ENCODE results near the gene ABCG2.
"Not testable (repeated sequence)": the region's sequence is repeated elsewhere in the genome, so short reads cannot be mapped to it uniquely, and the experiment has no call there.

The ABCG2 gene

DNA sequence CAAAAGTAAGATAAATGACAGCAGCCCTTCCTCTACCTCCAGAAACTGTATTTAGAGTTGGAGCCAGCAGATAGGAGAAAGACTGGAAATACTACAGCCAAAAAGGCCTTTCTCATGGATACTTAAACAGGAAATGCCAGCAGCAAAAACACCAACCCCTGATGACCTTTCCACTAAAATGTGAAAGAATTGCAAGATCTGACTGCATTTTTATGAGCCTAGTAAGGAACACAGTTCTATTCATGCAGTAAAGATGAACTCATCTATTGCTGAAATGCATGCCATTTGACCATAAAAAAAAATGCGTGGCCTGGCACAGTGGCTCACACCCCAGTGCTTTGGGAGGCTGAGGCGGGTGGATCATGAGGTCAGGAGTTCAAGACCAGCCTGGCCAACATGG lies 19.9 kb downstream of the ABCG2 start:
- H3K9me3 ChIP-seq (ENCODE audit: insufficient read depth, low read depth, low read length), result no peaks in the 10 kb centered on the region
- no peak overlapping the region for H3K9ac ChIP-seq (ENCODE audit: low read depth, low read length)
- 96% methylated on average over 2 of the region's 2 CpGs for WGBS
- H3K4me1 ChIP-seq (ENCODE audit: insufficient read depth, low read length), result peaks cover 7% of the 10 kb centered on the region
- H3K27ac ChIP-seq (ENCODE audit: low read depth, low read length), result no peak overlapping the region
- no peaks in the 10 kb centered on the region for H3K27me3 ChIP-seq (ENCODE audit: insufficient read depth, low read length)
- no peaks in the 10 kb centered on the region for H3K36me3 ChIP-seq (ENCODE audit: insufficient read depth, low read length)
- no peak overlapping the region for H3K4me3 ChIP-seq (ENCODE audit: low read length)

DNA sequence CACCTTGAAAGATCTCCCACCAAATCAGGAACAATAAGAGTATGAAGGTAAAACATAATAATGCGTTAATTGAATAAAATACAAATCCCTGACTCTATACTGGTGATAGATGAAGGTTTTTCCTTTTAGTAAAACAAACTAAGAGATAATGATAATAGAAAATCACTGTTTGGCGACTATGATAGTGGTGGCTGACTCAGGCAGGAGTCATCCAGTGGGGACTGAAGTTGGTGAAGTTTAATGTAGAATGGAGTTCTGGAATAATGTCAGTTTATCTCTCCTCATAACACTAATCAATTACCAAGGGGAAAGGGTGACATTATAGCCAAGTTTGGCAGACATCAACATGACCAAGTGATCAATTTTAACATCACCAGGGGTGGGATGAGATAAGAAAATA lies 21.3 kb downstream of the ABCG2 start:
- no peaks in the 10 kb centered on the region for H3K9me3 ChIP-seq (ENCODE audit: insufficient read depth, low read depth, low read length)
- H3K9ac ChIP-seq (ENCODE audit: low read depth, low read length), result no peak overlapping the region
- no peaks in the 10 kb centered on the region for H3K4me1 ChIP-seq (ENCODE audit: insufficient read depth, low read length)
- no peaks in the 10 kb centered on the region for H3K27me3 ChIP-seq (ENCODE audit: insufficient read depth, low read length)
- 89% methylated on average over 1 of the region's 2 CpGs for WGBS
- H3K4me3 ChIP-seq (ENCODE audit: low read length), result no peak overlapping the region
- no peak overlapping the region for H3K27ac ChIP-seq (ENCODE audit: low read depth, low read length)
- no peaks in the 10 kb centered on the region for H3K36me3 ChIP-seq (ENCODE audit: insufficient read depth, low read length)

DNA sequence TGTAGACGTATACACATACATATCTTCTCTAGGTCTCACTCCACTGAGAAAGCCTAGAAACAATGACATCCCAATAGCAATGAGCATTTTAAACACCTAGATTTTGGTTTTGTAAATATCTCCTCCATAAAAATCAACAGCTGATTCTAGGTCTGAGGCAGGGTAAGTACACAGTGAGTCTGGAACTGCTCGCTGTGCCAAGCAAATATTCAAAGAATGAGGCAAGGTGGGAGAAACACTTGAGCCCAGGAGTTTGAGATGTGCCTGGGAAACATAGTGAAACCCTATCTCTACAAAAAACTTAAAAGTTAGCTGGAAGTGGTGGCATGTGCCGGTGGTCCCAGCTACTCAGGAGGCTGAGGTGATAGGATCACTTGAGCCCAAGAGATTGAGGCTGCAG lies 22.2 kb downstream of the ABCG2 start:
- no peaks in the 10 kb centered on the region for H3K4me1 ChIP-seq (ENCODE audit: insufficient read depth, low read length)
- no peak overlapping the region for H3K4me3 ChIP-seq (ENCODE audit: low read length)
- no peaks in the 10 kb centered on the region for H3K27me3 ChIP-seq (ENCODE audit: insufficient read depth, low read length)
- H3K9me3 ChIP-seq (ENCODE audit: insufficient read depth, low read depth, low read length), result no peaks in the 10 kb centered on the region
- no peaks in the 10 kb centered on the region for H3K36me3 ChIP-seq (ENCODE audit: insufficient read depth, low read length)
- H3K9ac ChIP-seq (ENCODE audit: low read depth, low read length), result no peak overlapping the region
- no peak overlapping the region for H3K27ac ChIP-seq (ENCODE audit: low read depth, low read length)
- 93% methylated on average over 2 of the region's 3 CpGs for WGBS

- Histone ChIP-seq H3K36me3 (ENCODE audit: insufficient read depth, low read length) (no peaks in the 10 kb centered on the region), H3K27me3 (ENCODE audit: insufficient read depth, low read length) (no peaks in the 10 kb centered on the region), H3K4me3 (ENCODE audit: low read length) (no peak overlapping the region), H3K27ac (ENCODE audit: low read depth, low read length) (no peak overlapping the region), H3K9me3 (ENCODE audit: insufficient read depth, low read depth, low read length) (no peaks in the 10 kb centered on the region), H3K4me1 (ENCODE audit: insufficient read depth, low read length) (no peaks in the 10 kb centered on the region), H3K9ac (ENCODE audit: low read depth, low read length) (no peak overlapping the region)
- WGBS, result 92% methylated on average over 3 of the region's 3 CpGs
Observed at GRCh38 chr4:88135356-88135663, 23.1 kb downstream of the ABCG2 start.

DNA sequence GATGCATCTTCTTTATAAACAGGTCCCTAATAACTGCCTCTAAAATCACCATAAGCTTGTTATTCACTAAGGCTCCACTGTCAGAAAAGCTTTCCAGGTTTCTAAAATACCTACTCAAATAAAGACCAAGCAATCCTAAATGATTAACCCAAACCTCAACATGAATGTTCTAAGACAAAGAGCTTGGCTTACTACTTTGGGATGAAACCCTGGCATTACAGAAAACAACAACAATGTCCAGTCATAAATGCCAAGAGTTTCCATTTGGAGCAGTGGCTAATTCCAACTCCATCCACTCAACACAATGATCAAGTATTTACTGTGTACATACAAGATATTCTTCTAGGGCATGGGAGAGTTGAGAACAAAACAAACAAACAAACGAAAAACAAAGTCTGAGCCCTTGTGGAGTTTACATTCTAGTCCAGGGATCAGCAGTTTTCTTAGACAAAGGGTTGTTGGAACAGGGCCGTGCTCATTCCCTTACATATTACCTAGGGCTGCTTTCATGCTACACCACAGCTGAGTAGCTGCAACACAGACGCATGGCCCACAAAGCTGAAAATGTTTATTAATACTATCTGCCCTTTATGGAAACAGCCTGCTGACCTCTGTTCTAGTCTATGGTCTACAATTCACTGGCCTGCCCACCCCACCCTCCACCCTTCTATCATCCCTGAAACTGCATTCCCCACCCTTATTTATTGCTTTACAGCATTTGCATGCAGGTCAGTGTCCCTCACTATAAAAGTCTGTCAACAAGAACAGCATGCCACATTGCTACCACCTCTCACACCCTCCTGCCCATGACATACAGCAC lies 23.7 kb downstream of the ABCG2 start:
- no peaks in the 10 kb centered on the region; the same call in 1 of the 2 replicates for H3K9me3 ChIP-seq (ENCODE audit: insufficient read depth, low read depth, low read length)
- no peaks in the 10 kb centered on the region for H3K27me3 ChIP-seq (ENCODE audit: insufficient read depth, low read length)
- H3K4me1 ChIP-seq (ENCODE audit: insufficient read depth, low read length), result no peaks in the 10 kb centered on the region
- H3K4me3 ChIP-seq (ENCODE audit: low read length), result no peak overlapping the region
- H3K9ac ChIP-seq (ENCODE audit: low read depth, low read length), result no peak overlapping the region
- H3K27ac ChIP-seq (ENCODE audit: low read depth, low read length), result no peak overlapping the region
- H3K36me3 ChIP-seq (ENCODE audit: insufficient read depth, low read length), result no peaks in the 10 kb centered on the region
- 91% methylated on average over 3 of the region's 3 CpGs for WGBS

DNA sequence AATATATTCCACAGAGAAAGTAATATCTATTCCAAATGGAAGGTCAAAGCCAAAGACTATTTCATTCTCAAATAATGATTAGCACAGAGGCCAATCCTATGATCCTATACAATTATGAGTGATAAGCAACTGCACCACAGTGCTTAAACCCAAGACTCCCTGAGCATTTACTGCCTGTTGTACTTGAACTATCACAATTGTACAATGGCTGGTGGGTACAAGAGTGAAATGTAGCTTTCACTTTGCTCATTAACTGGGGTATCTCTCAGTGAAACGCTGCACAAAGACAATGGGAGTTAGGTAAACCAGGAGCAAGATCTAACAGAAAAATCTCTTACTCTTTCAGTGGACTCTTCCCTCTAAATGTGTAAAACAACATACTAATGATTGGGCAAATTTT lies 24.3 kb downstream of the ABCG2 start:
- WGBS, result 100% methylated on average over 1 of the region's 1 CpG

DNA sequence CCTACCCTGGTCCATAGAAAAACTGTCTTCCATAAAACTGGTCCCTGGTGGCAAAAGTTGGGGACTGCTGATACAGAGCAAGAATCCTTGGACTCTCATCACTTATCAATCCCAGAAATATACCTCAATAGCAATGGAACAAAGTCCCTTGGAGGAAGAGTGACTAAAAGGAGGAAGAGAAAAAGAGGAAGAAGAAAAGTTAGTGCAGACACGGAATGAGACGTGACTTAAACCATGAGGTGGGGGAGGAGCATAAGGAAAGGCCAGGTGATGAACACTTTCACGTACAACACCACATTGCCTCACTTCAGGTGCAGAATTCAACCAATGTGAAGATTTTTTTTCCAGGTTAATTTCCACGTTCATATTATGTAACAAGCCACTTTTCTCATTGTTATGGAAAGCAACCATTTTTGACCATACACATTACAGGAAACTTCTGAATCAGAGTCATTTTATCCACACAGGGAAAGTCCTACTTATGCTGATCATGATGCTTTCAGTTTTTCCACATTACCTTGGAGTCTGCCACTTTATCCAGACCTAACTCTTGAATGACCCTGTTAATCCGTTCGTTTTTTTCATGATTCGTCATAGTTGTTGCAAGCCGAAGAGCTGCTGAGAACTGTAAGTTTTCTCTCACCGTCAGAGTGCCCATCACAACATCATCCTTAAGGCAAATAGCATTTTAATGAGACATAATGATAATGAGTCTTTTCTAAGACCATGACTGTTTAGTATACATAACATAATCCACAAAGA lies 27.7 kb downstream of the ABCG2 start:
- Histone ChIP-seq H3K9ac (ENCODE audit: low read depth, low read length) (no peak overlapping the region), H3K36me3 (ENCODE audit: insufficient read depth, low read length) (no peaks in the 10 kb centered on the region), H3K27me3 (ENCODE audit: insufficient read depth, low read length) (no peaks in the 10 kb centered on the region), H3K9me3 (ENCODE audit: insufficient read depth, low read depth, low read length) (no peaks in the 10 kb centered on the region; the same call in 1 of the 2 replicates), H3K27ac (ENCODE audit: low read depth, low read length) (no peak overlapping the region), H3K4me3 (ENCODE audit: low read length) (no peak overlapping the region), H3K4me1 (ENCODE audit: insufficient read depth, low read length) (no peaks in the 10 kb centered on the region)
- WGBS, result 92% methylated on average over 9 of the region's 9 CpGs

More for the DNA sequence above, 24.3 kb downstream of the ABCG2 start:
- H3K36me3 ChIP-seq (ENCODE audit: insufficient read depth, low read length), result no peaks in the 10 kb centered on the region
- H3K9ac ChIP-seq (ENCODE audit: low read depth, low read length), result no peak overlapping the region
- H3K27ac ChIP-seq (ENCODE audit: low read depth, low read length), result no peak overlapping the region
- no peak overlapping the region for H3K4me3 ChIP-seq (ENCODE audit: low read length)
- no peaks in the 10 kb centered on the region; the same call in 1 of the 2 replicates for H3K9me3 ChIP-seq (ENCODE audit: insufficient read depth, low read depth, low read length)
- no peaks in the 10 kb centered on the region for H3K27me3 ChIP-seq (ENCODE audit: insufficient read depth, low read length)
- H3K4me1 ChIP-seq (ENCODE audit: insufficient read depth, low read length), result no peaks in the 10 kb centered on the region

DNA sequence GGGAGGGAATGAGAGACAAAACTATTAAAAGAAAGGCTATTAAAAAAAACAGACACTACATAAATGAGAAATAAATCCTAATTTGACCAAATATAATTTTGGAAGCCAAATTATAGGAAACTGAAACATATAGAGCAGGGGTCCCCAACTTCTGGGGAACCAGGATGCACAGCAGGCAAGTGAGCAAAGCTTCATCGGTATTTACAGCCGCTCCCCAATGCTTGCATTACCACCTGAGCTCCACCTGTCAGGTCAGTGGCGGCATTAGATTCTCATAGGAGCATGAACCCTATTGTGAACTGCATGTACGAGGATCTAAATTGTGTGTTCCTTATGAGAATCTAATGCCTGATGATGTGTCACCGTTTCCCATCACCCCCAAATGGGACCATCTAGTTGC lies 28.4 kb downstream of the ABCG2 start:
- no peaks in the 10 kb centered on the region for H3K4me1 ChIP-seq (ENCODE audit: insufficient read depth, low read length)
- no peak overlapping the region for H3K9ac ChIP-seq (ENCODE audit: low read depth, low read length)
- no peak overlapping the region for H3K4me3 ChIP-seq (ENCODE audit: low read length)
- H3K9me3 ChIP-seq (ENCODE audit: insufficient read depth, low read depth, low read length), result no peaks in the 10 kb centered on the region; the same call in 1 of the 2 replicates
- H3K27ac ChIP-seq (ENCODE audit: low read depth, low read length), result no peak overlapping the region
- WGBS, result 92% methylated on average over 5 of the region's 5 CpGs
- H3K36me3 ChIP-seq (ENCODE audit: insufficient read depth, low read length), result no peaks in the 10 kb centered on the region
- H3K27me3 ChIP-seq (ENCODE audit: insufficient read depth, low read length), result no peaks in the 10 kb centered on the region

- not testable (repeated sequence) for H3K4me3 ChIP-seq (ENCODE audit: low read length); H3K4me1 ChIP-seq (ENCODE audit: insufficient read depth, low read length); H3K9ac ChIP-seq (ENCODE audit: low read depth, low read length); H3K27ac ChIP-seq (ENCODE audit: low read depth, low read length); H3K27me3 ChIP-seq (ENCODE audit: insufficient read depth, low read length)
- Histone ChIP-seq H3K9me3 (ENCODE audit: insufficient read depth, low read depth, low read length) (peaks cover 42% of the 10 kb centered on the region), H3K36me3 (ENCODE audit: insufficient read depth, low read length) (peaks cover 12% of the 10 kb centered on the region; the same call in 1 of the 2 replicates)
- WGBS, result 72% methylated on average over 5 of the region's 5 CpGs
Observed at GRCh38 chr4:88122260-88122659, 36.2 kb downstream of the ABCG2 start.

DNA sequence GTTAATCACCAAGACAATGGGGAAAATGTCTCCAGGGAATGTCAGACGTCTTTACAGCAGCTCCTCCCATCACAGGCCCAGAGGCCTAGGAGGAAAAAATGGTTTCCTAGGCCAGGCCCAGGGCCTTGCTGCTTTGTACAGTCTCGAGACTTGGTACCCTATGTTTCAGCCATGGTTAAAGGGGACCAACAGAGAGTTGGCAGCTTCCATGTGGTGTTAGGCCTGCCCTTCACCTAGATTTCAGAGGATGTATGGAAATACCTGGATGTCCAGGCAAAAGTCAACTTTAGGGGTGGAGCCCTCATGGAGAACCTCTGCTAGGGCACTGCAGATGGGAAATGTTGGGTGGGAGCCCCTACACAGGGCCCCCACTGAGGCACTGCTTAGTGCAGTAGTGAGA lies 38.5 kb downstream of the ABCG2 start:
- Histone ChIP-seq H3K9ac (ENCODE audit: low read depth, low read length) (no peak overlapping the region), H3K27me3 (ENCODE audit: insufficient read depth, low read length) (no peaks in the 10 kb centered on the region), H3K36me3 (ENCODE audit: insufficient read depth, low read length) (peaks cover 12% of the 10 kb centered on the region; the same call in 1 of the 2 replicates), H3K27ac (ENCODE audit: low read depth, low read length) (no peak overlapping the region), H3K9me3 (ENCODE audit: insufficient read depth, low read depth, low read length) (peaks cover 42% of the 10 kb centered on the region), H3K4me3 (ENCODE audit: low read length) (no peak overlapping the region), H3K4me1 (ENCODE audit: insufficient read depth, low read length) (peaks cover 6% of the 10 kb centered on the region; the same call in 1 of the 2 replicates)
- 85% methylated on average over 2 of the region's 2 CpGs for WGBS

DNA sequence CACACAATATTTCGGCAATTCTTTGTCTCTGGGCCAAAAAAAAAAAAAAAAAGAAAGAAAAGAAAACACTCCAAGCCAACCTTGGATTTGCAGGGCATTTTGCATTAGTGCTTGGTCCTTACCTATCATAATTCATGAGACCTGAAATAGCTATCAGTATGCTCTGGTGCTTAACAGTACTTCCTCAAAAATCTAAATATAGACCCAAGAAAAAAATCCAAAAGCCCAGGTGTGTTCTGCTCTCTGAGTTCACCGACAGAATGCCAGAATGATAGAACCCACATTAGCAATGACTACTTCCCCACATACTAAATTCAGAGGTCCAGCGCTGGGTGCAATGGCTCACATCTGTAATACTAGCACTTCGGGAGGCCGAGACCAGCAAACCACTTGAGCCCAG lies 42.9 kb downstream of the ABCG2 start:
- 93% methylated on average over 5 of the region's 5 CpGs for WGBS
- Histone ChIP-seq H3K27me3 (ENCODE audit: insufficient read depth, low read length) (no peaks in the 10 kb centered on the region), H3K9me3 (ENCODE audit: insufficient read depth, low read depth, low read length) (peaks cover 28% of the 10 kb centered on the region), H3K4me3 (ENCODE audit: low read length) (no peak overlapping the region), H3K36me3 (ENCODE audit: insufficient read depth, low read length) (0 out of 2 replicates have a peak, but pooled peaks cover 4% of the 10 kb centered on the region), H3K27ac (ENCODE audit: low read depth, low read length) (no peak overlapping the region), H3K4me1 (ENCODE audit: insufficient read depth, low read length) (no peaks in the 10 kb centered on the region), H3K9ac (ENCODE audit: low read depth, low read length) (no peak overlapping the region)
